Stimulated activated CD8-positive, alpha-beta memory T cell treated with anti-CD3 and anti-CD28 coated beads, Interleukin-4, amount 100 ng/mL, for 1 hour (primary cell): ENCODE data around the gene MUSK.

Experiments used
- DNase-seq, 2 donors: peaks; one replicate each; pipeline ENCODE4 v3.0.0-alpha.2; 2020; ENCODE audit warnings: low read depth in 2 of 2, low spot score in 1 of 2

MUSK gene

DNA sequence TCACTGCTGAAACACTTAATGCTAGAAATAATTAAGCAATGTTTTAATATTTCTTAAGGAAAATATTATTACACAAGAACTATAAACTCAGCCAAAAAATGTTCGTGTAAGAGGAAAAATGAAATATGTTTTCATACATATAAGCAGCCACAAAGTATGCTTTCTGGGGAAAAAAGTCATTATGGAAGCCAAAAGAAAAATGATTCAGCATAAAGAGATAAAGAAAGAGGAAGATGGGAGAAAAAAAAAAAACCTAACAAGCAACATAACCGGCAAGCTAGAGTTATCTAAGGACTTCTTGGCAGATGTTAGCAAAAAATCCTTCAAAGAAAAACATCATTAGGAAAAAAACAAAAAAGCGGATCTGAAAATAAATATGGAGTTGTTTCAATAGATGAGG, 179.1 kb downstream of the MUSK start:
- DNase-seq, result no peak

DNA sequence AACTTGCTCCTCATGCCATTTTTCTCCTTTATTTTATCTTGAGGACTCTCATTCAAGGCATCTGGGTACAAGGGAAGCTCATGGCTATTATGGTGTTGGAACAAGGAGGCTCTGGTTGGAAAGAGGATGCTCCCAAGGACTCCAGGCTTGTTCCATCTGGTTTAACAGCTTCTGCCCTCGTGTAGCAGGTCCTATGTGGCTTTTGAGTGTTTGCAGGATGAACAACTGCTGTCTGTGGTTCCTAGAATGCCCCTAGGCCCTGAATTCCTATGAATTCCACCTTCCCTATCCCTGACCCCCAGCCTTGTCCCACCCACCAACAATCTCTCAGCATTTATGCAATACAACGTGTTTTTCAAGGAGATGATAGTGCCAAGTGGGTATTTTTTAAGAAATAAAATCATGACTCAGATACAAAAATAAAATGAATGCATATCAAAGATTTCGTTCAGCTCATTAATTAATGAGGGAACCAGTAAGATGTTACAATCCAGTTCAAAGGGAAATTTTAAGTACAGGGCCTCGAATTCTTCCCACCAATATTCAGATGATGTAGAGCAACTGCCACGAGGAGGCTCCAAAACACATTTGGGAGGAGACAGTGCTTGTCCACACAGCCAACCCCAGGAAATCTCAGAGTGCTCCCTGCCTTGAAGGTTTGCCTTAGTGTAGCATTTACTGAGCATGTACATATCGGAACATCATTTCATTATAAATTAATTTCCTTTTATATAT, 182.0 kb downstream of the MUSK start:
- DNase-seq, result no peak
